GM19099 (cell line): ENCODE measurements around the gene DLX2.

Experiments used
- POLR2A ChIP-seq: IDR thresholded peaks from 3 replicates; pipeline ENCODE4 v1.6.1; 2011; ENCODE audit warnings: low read depth; ENCODE audit not compliant: insufficient read length; ENCODE audit errors: extremely low read depth

The DLX2 gene

GRCh38 chr2:172058660-172059059 is 44.0 kb downstream of the DLX2 start:
- TF ChIP-seq POLR2A = no peak

GRCh38 chr2:172056293-172056692 is 46.4 kb downstream of the DLX2 start:
- no peak for TF ChIP-seq POLR2A

- TF ChIP-seq POLR2A = no peak
These were observed 49.2 kb downstream of the DLX2 start for GRCh38 chr2:172053486-172053885.

- TF ChIP-seq POLR2A = no peak
These were observed 50.4 kb downstream of the DLX2 start for GRCh38 chr2:172052000-172052983.

GRCh38 chr2:172050479-172051125 is 52.1 kb downstream of the DLX2 start:
- no peak for TF ChIP-seq POLR2A

GRCh38 chr2:172049567-172050120 is 53.1 kb downstream of the DLX2 start:
- no peak for TF ChIP-seq POLR2A
